H9 (cell line): ENCODE results near the gene LRRN1. TPM values are rescaled to one million over a fixed set of nuclear protein-coding genes. Genes with fewer than 3 reads are reported as not detected.

Source experiments
- DNase-seq: peaks from one replicate; pipeline ENCODE4 v3.0.0-alpha.2; 2017
- H2AFZ ChIP-seq: one replicate; pipeline ENCODE4 v1.6.1; 2013; ENCODE audit warnings: mild to moderate bottlenecking, low read length, control low read depth, moderate library complexity
- H2AK5ac ChIP-seq: 2 replicates; pipeline ENCODE4 v1.6.1; 2013; ENCODE audit warnings: low read length, control low read depth, mixed read lengths; ENCODE audit not compliant: insufficient read length
- H2BK120ac ChIP-seq: one replicate; pipeline ENCODE4 v1.6.1; 2013; ENCODE audit warnings: low read depth, mild to moderate bottlenecking, low read length, control low read depth, inconsistent platforms; ENCODE audit not compliant: poor library complexity, severe bottlenecking
- H2BK12ac ChIP-seq: 2 replicates; pipeline ENCODE4 v1.6.1; 2013; ENCODE audit warnings: low read length, control low read depth, mixed read lengths, low read depth; ENCODE audit not compliant: insufficient read length
- H2BK15ac ChIP-seq: 2 replicates; pipeline ENCODE4 v1.6.1; 2013; ENCODE audit warnings: low read depth, low read length, control low read depth
- H2BK20ac ChIP-seq: one replicate; pipeline ENCODE4 v1.6.1; 2013; ENCODE audit warnings: low read depth, mild to moderate bottlenecking, low read length, control low read depth, inconsistent platforms; ENCODE audit not compliant: poor library complexity, severe bottlenecking
- H2BK5ac ChIP-seq: 2 replicates; pipeline ENCODE4 v1.6.1; 2013; ENCODE audit warnings: low read length, control low read depth, mixed read lengths; ENCODE audit not compliant: insufficient read length
- H3K14ac ChIP-seq: 2 replicates; pipeline ENCODE4 v1.6.1; 2013; ENCODE audit warnings: low read length, control low read depth; ENCODE audit not compliant: insufficient read depth
- H3K18ac ChIP-seq: 2 replicates; pipeline ENCODE4 v1.6.1; 2013; ENCODE audit warnings: low read depth, mild to moderate bottlenecking, mixed read lengths, low read length, control low read depth; ENCODE audit not compliant: insufficient read length
- H3K23ac ChIP-seq: 2 replicates; pipeline ENCODE4 v1.6.1; 2013; ENCODE audit warnings: low read length, control low read depth, mixed read lengths, low read depth; ENCODE audit not compliant: insufficient read length
- H3K23me2 ChIP-seq: 2 replicates; pipeline ENCODE4 v1.6.1; 2013; ENCODE audit warnings: low read depth, mild to moderate bottlenecking, mixed read lengths, low read length, control low read depth; ENCODE audit not compliant: insufficient read length, poor library complexity, severe bottlenecking
- H3K27ac ChIP-seq: 2 replicates; pipeline ENCODE4 v1.5.1; 2013; ENCODE audit warnings: low read length, control low read depth, mixed read lengths, low read depth; ENCODE audit not compliant: insufficient read length
- H3K27me3 ChIP-seq: 2 replicates; pipeline ENCODE4 v1.6.1; 2013; ENCODE audit warnings: low read length, control low read depth, inconsistent platforms; ENCODE audit not compliant: insufficient read depth
- H3K4ac ChIP-seq: 2 replicates; pipeline ENCODE4 v1.6.1; 2013; ENCODE audit warnings: low read depth, mild to moderate bottlenecking, control low read depth, inconsistent platforms, low read length, moderate library complexity
- H3K4me1 ChIP-seq: 2 replicates; pipeline ENCODE4 v1.6.1; 2013; ENCODE audit warnings: low read length, control low read depth, inconsistent platforms; ENCODE audit not compliant: insufficient read depth
- H3K4me2 ChIP-seq: 2 replicates; pipeline ENCODE4 v1.6.1; 2013; ENCODE audit warnings: low read length, control low read depth, mixed read lengths; ENCODE audit not compliant: insufficient read length, insufficient read depth
- H3K56ac ChIP-seq: 2 replicates; pipeline ENCODE4 v1.6.1; 2013; ENCODE audit warnings: low read depth, mild to moderate bottlenecking, mixed read lengths, low read length, control low read depth; ENCODE audit not compliant: insufficient read length
- H3K79me1 ChIP-seq: 2 replicates; pipeline ENCODE4 v1.6.1; 2013; ENCODE audit warnings: low read depth, mild to moderate bottlenecking, moderate library complexity, low read length, control low read depth, inconsistent platforms; ENCODE audit not compliant: insufficient read depth, poor library complexity, severe bottlenecking
- H3K79me2 ChIP-seq: 2 replicates; pipeline ENCODE4 v1.6.1; 2013; ENCODE audit warnings: low read length, control low read depth, inconsistent platforms; ENCODE audit not compliant: insufficient read depth
- H3K9ac ChIP-seq: 2 replicates; pipeline ENCODE4 v1.6.1; 2013; ENCODE audit warnings: low read length, control low read depth, mixed read lengths; ENCODE audit not compliant: insufficient read length; ENCODE audit errors: extremely low read depth
- H3K9me3 ChIP-seq: one replicate; pipeline ENCODE4 v1.6.1; 2013; ENCODE audit warnings: low read depth, low read length, inconsistent platforms; ENCODE audit not compliant: control insufficient read depth
- H3T11ph ChIP-seq: one replicate; pipeline ENCODE4 v1.6.1; 2013; ENCODE audit warnings: mild to moderate bottlenecking, low read length, control low read depth, inconsistent platforms
- H4K20me1 ChIP-seq: one replicate; pipeline ENCODE4 v1.6.1; 2013; ENCODE audit not compliant: control insufficient read depth, insufficient read length, insufficient read depth
- H4K5ac ChIP-seq: 2 replicates; pipeline ENCODE4 v1.6.1; 2013; ENCODE audit warnings: low read depth, mild to moderate bottlenecking, mixed read lengths, low read length, control low read depth; ENCODE audit not compliant: insufficient read length
- H4K8ac ChIP-seq: replicated peaks from 2 replicates; pipeline ENCODE4 v1.6.1; 2013; ENCODE audit warnings: low read length, control low read depth, mixed read lengths, low read depth; ENCODE audit not compliant: insufficient read length
- H4K91ac ChIP-seq: 2 replicates; pipeline ENCODE4 v1.6.1; 2013; ENCODE audit warnings: low read depth, mild to moderate bottlenecking, moderate library complexity, mixed read lengths, low read length, control low read depth; ENCODE audit not compliant: insufficient read length
- H3K27ac Mint-ChIP-seq, 3 experiments: 2 replicates in 2 of 3; 3 replicates in 1 of 3; pipeline ENCODE4 v1.8.0; 2020 to 2021; ENCODE audit warnings: mixed read lengths in 3 of 3, mild to moderate bottlenecking in 1 of 3, moderate library complexity in 1 of 3
- H3K27me3 Mint-ChIP-seq: 2 replicates; pipeline ENCODE4 v1.8.0; 2021; ENCODE audit warnings: low read depth, mild to moderate bottlenecking, moderate library complexity, mixed read lengths
- H3K36me3 Mint-ChIP-seq, 3 experiments: 2 replicates in 2 of 3; 3 replicates in 1 of 3; pipeline ENCODE4 v1.8.0; 2020 to 2021; ENCODE audit warnings: low read depth in 3 of 3, mixed read lengths in 3 of 3; ENCODE audit not compliant: insufficient read depth in 1 of 3
- H3K4me1 Mint-ChIP-seq, 2 experiments: 2 replicates each; pipeline ENCODE4 v1.8.0; 2020; ENCODE audit warnings: mixed read lengths in 2 of 2
- H3K4me3 Mint-ChIP-seq, 2 experiments: 2 replicates in 1 of 2; 3 replicates in 1 of 2; pipeline ENCODE4 v1.8.0; 2020 to 2021; ENCODE audit warnings: mild to moderate bottlenecking in 2 of 2, mixed read lengths in 2 of 2, moderate library complexity in 1 of 2
- H3K9me3 Mint-ChIP-seq, 2 experiments: 2 replicates in 1 of 2; 3 replicates in 1 of 2; pipeline ENCODE4 v1.8.0; 2020; ENCODE audit warnings: mild to moderate bottlenecking in 2 of 2, mixed read lengths in 2 of 2, moderate library complexity in 1 of 2
- WGBS: extraction: QIAGEN DNeasy Blood & Tissue Kit; methylation state at CpG from one replicate; pipeline ENCODE4 v1.1.7; 2013; ENCODE audit warnings: missing lambda C conversion rate, low lambda C conversion rate, mixed read lengths; ENCODE audit not compliant: insufficient read length; ENCODE audit errors: extremely low coverage; 5-methylcytosine and 5-hydroxymethylcytosine counted together
- total RNA-seq: library from RNA; stranded (reverse); gene quantifications from 2 replicates; pipeline ENCODE4 v1.2.1, GENCODE V29; 2021
- TF ChIP-seq, protein P1 (sequence below): fragments of 200-600 bp; sonication (generic); conservative IDR thresholded peaks from 3 replicates; pipeline ENCODE4 v1.8.0; 2021; ENCODE audit warnings: antibody characterized with exemption, mild to moderate bottlenecking

The LRRN1 gene
- total RNA-seq, 1 experiment from 2014 or later = 269 TPM

DNA sequence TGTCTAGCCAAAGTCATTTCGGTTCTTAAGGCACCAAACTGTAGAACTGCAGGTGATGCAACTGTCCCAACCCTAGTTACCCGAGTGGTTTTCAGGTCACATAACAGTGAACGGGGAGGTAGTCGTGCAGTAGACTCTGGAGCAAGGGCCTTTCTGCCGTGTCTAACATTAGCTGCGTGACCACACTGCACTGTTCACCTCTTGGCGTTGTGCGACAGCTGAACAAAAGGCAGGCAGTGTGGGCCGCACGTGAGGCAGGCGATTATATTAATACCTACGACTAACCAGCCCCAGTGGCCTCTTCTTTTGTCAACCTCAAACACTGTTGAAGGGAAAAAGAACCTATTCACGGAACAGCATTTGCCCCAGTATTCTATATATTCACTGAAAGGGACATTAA lies 2.8 kb downstream of the LRRN1 start:
- DNase-seq = no peak
- WGBS = no CpG with 5 or more reads among the region's 13 CpGs
- H3K27ac ChIP-seq = peak overlapping the region; percentile 66

More for the DNA sequence above, 2.8 kb downstream of the LRRN1 start:
- Histone ChIP-seq H3K79me2 (peaks cover 42% of the 10 kb centered on the region; the same call in 1 of the 2 replicates), H3K18ac (peak overlapping the region; percentile 74), H3K9me3 (no peaks in the 10 kb centered on the region), H3K79me1 (peaks cover 6% of the 10 kb centered on the region), H3K9ac (peak overlapping the region; percentile 54), H2BK20ac (no peak overlapping the region), H2BK5ac (peak overlapping the region; percentile 88), H3K4ac (no peak overlapping the region), H3K23me2 (peaks cover 19% of the 10 kb centered on the region), H2BK120ac (no peak overlapping the region), H3K14ac (peak overlapping the region; percentile 44; the same call in 1 of the 2 replicates), H3K4me2 (peak overlapping the region; percentile 84), H4K5ac (peak overlapping the region; percentile 29), H3K27me3 (no peaks in the 10 kb centered on the region), H3K56ac (no peak overlapping the region), H3K23ac (no peak overlapping the region), H4K91ac (no peak overlapping the region), H4K20me1 (no peaks in the 10 kb centered on the region), H4K8ac (no peak overlapping the region), H3T11ph (no peak overlapping the region), H2BK15ac (no peak overlapping the region), H2AFZ (no peak overlapping the region), H2AK5ac (peak overlapping the region; percentile 11), H3K4me1 (peaks cover 12% of the 10 kb centered on the region; the same call in 1 of the 2 replicates), H2BK12ac (peak overlapping the region; percentile 0)
- peaks cover 36 to 57% (median 46%) of the 10 kb centered on the region in 3 experiments for H3K36me3 Mint-ChIP-seq
- TF ChIP-seq, protein P1, sequence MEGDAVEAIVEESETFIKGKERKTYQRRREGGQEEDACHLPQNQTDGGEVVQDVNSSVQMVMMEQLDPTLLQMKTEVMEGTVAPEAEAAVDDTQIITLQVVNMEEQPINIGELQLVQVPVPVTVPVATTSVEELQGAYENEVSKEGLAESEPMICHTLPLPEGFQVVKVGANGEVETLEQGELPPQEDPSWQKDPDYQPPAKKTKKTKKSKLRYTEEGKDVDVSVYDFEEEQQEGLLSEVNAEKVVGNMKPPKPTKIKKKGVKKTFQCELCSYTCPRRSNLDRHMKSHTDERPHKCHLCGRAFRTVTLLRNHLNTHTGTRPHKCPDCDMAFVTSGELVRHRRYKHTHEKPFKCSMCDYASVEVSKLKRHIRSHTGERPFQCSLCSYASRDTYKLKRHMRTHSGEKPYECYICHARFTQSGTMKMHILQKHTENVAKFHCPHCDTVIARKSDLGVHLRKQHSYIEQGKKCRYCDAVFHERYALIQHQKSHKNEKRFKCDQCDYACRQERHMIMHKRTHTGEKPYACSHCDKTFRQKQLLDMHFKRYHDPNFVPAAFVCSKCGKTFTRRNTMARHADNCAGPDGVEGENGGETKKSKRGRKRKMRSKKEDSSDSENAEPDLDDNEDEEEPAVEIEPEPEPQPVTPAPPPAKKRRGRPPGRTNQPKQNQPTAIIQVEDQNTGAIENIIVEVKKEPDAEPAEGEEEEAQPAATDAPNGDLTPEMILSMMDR = no peak
- H3K4me3 Mint-ChIP-seq = peak overlapping the region; percentile 81 to 97
- H3K4me1 Mint-ChIP-seq = peaks cover 62% of the 10 kb centered on the region in 2 experiments
- peak overlapping the region; percentile 95 to 99 (median 99) for H3K27ac Mint-ChIP-seq
- no peaks in the 10 kb centered on the region; a peak in 2 of 5 replicates for H3K9me3 Mint-ChIP-seq
- peaks cover 11% of the 10 kb centered on the region for H3K27me3 Mint-ChIP-seq
